DMS53 treated with DMSO at 0.1 percent for 48 hours (cell line): ENCODE measurements around the gene DMRT3.

Experiments used
- DNase-seq: peaks from one replicate; lab custom pipeline; 2025; ENCODE audit not compliant: unreplicated experiment; lab: John Stamatoyannopoulos, UW

Gene DMRT3

DNA sequence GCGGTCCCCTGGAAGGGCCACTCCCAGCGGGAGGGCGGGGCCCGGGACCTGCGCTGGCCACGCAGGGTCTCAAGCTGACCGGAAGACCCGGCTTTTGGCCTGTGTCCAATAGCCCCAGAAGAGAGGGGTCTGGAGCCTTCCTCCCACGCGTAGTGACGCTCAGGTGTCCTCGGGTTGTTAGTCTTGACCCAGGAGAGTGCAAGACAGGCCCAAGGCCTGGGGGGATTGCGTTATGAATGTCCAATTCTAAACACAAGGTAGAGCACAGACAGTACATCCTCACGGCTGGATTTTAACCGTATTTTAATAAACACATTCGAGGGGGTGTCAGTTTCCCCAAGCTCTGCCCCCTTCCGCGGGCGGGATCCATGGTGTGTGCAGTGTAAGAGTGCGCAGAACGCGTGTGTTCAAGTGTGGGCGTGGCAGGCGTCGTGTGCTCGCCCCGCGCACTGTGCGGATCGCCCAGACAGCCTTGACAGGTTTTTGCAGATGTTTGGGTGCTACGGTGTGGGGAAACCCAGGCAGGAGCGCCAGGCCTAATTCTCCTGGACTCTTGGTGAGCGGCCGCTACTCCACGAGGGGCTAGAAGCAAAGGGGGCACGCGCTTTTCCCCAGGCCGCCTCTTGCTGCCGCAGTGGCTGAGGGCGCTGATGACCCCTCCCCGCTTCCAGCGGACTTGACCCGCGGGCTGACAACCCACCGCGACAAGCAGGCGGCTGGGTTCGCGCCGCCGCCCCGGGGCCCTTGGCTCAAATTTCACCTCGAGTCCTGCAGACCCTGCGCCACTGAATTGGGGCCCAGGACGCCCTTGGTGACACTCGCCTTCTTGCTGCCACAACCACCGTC, 6.1 kb upstream of the DMRT3 start:
- DNase-seq, result no peak

- DNase-seq, result no peak
Measured at GRCh38 chr9:971901-972500, 4.5 kb upstream of the DMRT3 start.

- no peak for DNase-seq
Measured at GRCh38 chr9:972501-973294, 3.8 kb upstream of the DMRT3 start.

- DNase-seq, result no peak
Measured at GRCh38 chr9:973295-973834, 3.1 kb upstream of the DMRT3 start.

DNA sequence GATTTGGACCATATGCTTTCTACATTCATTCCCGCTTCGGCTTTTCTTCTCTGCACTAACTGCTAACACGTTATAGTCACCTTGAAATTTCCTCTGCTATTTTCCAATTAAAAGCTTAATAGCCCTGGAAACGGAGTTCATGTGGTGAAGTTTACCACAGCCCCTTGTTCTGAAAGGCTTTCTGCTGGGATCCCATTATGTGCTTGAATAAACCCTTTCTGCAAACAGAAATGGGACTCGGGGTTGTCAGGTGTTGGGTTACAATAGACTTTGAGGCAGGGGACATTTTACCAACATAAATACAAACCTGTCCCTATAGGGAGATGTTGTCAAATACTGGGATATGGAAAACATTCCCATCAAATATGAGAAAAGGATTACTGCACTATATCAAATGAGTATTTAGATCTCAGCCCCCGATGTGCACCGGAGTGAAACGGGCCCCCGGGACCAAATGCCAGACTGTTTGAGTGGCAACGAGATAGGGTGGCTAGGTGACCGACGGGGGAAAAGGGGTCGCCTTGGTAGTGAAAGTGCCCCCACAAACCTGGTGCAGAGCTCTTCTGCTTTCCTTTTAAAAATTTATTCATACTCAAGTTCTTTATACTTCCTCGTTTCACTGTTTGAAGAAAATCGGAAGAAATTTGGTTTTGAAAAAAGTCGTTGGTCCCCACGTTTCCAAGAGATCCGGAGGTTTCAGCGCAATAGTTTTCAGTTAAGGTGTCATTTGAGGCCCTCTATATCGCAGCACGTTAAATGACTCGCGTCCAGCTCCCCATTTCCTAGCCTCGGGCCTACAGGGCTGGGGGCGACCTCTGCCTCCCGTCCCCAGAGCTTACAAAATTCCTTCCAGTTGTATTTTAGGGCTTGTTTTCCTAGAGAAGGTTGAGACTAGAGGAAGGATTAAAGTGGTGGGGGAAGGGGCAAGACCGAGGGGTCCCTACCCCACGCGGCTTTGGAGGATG, 2.1 kb upstream of the DMRT3 start:
- DNase-seq, result no peak

- DNase-seq, result no peak
Measured at GRCh38 chr9:974996-975739, 1.3 kb upstream of the DMRT3 start.

DNA sequence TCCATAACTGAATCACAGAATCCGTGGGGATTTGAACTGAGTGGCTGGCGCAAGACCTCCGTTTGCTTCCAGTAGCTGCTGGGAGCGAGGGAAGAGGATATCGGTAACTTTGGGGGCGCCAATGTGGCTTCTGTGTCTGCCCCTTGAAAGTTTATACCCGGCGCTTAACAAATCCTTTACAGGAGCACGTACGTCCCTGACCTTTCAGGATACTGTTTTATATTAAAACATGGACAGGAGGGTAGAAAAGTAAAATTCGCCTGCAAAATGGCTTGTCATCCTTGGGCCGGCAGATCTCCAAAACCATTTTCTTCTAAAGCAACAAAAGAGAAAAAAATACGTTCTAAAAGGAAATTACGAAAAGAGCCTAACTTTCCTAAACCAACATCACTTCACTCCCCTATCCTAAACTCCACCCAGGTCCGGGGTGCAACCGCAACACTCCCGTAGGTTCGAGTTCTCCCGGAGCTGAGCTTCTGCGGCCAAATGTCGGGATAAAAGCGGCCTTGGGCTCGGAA, 656 bp upstream of the DMRT3 start:
- no peak for DNase-seq

DNA sequence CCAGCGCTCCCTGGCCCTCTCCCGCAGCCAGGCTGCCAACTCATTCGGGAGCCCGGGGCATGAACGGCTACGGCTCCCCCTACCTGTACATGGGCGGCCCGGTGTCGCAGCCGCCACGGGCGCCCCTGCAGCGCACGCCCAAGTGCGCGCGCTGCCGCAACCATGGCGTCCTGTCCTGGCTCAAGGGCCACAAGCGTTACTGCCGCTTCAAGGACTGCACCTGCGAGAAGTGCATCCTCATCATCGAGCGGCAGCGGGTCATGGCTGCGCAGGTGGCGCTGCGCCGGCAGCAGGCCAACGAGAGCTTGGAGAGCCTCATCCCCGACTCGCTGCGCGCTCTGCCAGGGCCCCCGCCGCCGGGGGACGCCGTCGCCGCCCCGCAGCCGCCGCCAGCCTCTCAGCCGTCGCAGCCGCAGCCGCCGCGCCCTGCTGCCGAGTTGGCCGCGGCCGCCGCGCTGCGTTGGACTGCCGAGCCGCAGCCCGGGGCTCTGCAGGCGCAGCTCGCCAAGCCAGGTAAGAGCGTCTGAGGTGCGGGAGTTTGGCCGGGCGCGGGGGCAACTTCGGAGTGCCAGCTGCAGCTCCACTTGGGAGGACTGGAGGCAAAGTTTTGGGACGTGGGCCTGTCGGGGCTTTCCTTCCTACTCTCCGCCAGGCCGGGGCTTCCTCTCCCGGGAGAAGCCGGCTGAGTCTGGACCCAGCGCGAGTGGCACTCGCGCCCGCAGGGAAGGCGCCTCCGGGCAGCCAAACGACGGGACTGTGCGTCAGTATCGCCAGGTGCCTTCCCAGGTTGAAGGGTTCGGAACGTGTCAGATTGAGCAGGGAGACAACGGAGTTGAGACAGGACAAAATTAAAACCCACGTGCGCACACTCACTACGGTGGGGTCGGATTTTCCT, 735 bp downstream of the DMRT3 start:
- DNase-seq, result no peak

GRCh38 chr9:977838-978830, 1.7 kb downstream of the DMRT3 start:
- no peak for DNase-seq

- no peak for DNase-seq
Measured at GRCh38 chr9:979983-980382, 3.5 kb downstream of the DMRT3 start.

DNA sequence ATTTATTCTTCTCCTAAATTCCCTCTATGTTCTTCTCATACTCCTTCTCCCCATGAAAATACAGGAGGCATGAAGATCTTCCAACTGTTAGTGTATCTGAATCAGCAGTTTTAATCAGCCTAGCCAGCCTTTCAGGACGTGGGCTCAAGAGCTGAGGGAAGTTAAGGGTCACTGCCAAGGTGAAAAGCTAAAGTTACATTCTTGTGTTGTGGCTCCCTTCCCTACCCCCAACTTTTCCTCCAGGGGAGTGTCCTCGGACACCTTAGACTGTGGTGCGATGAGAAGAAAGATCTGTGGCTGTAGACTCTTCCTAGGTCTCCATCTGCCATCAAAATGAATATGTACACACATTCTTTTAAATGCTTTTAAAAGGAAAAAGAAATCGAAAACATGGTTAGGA, 4.2 kb downstream of the DMRT3 start:
- DNase-seq, result no peak

GRCh38 chr9:981491-981898, 5.0 kb downstream of the DMRT3 start:
- DNase-seq, result no peak

DNA sequence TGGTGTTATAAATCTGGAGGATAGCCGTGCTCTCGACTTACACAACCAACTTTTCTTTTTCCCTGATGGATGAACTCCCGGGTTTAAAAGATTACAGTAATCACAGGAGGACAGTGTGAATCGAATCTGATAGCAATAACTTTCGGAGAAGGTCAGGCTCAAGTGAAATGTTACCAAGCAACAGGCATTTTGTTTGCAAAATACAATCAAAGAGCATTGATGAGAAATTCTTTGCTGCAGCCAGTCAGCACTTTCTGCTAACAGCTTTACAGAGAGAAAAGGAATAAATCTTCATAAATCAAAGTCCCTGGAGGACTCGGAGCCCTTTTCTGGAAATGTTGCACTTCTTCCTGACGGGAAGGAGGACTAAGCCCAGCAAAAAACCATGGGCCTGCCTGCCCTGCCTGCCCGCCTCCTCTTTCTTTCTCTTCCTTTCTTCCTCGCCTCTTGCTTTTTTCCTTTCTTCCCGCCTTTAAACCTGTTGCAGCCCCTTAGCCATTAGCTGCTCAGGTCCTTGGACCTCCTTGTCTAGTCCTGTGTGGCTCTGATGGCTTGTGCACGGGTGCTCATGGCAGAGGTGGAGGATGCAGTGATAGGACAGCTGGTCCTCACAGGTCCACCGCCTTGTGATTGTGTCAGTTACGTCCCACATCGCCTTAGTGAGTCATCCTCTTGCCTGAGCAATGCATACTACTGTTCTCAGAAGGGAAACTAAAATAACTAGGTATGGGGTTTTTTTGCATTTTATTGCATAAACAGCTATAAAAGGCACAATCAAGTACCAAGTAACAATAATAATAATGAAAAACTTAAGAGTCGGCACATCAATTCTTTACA, 6.2 kb downstream of the DMRT3 start:
- DNase-seq, result no peak

DNA sequence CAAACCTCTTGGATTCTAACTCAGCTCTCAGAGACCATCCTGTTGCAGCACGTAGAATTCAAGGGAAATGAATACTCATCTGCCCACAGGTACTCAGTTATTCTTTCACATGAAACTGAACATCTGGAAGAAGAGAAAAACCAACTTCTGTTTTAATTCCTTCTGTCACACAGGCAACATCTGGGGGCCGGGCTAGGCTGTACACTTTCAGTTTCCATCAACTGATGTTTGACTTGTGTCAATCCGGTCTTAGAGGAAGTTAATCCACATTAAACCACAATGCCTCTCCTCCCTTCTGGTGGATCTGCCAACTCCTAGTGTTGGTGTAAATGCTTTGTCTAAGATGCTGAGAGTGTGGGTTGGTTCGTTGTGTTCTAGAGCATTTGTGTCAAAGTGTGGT, 17.6 kb downstream of the DMRT3 start:
- no peak for DNase-seq

DNA sequence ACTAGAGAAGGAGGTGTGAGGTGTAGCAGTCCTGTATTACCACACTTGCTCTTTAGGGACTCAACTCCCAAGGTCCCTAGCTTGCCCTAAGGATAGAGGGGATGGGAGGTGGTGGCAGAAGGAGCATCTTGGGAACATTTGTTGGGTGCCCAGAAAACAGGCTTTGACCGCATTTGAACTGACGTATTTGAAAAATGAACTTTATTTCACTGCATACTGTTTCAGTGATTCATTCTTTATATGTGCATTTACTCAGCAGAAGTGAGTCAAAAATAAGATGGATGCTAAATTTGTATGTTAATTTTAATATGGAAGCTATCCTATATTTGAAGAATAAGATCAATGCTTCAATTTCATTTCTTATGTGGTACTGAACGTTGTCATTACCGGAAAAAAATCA, 18.7 kb downstream of the DMRT3 start:
- DNase-seq, result no peak

- no peak for DNase-seq
Measured at GRCh38 chr9:995781-996180, 19.3 kb downstream of the DMRT3 start.
